A673 (cell line): ENCODE measurements around the gene SFRP2.

Source experiments
- CTCF ChIP-seq: fragments of 300-800, 200-600 bp; sonication (generic); conservative IDR thresholded peaks from 2 replicates; pipeline ENCODE4 v1.5.1; 2017; ENCODE audit warnings: low read depth, mild to moderate bottlenecking, antibody characterized with exemption, low read length, moderate library complexity, mixed read lengths
- EZH2 ChIP-seq: fragments of 200-600 bp; sonication (generic); IDR thresholded peaks from 2 replicates; pipeline ENCODE4 v1.6.1; 2017; ENCODE audit warnings: borderline replicate concordance, low read depth, mild to moderate bottlenecking, mixed read lengths, antibody characterized with exemption, low read length; ENCODE audit not compliant: poor library complexity, severe bottlenecking

- TF ChIP-seq EZH2 (no peak), CTCF (no peak)
Observed at GRCh38 chr4:153799694-153800074, 10.8 kb upstream of the SFRP2 start.
